SH-SY5Y (cell line): ENCODE results near the gene LYPLA2.

ENCODE experiments used
- GATA2 ChIP-seq: IDR thresholded peaks from 2 replicates; pipeline ENCODE4 v1.6.1; 2011; ENCODE audit warnings: mild to moderate bottlenecking, low read depth, low read length
- GATA3 ChIP-seq: IDR thresholded peaks from 2 replicates; pipeline ENCODE4 v1.6.1; 2011; ENCODE audit warnings: low read depth, mild to moderate bottlenecking, low read length, moderate library complexity

- no peak for TF ChIP-seq GATA2
- TF ChIP-seq GATA3, result no peak
Measured at GRCh38 chr1:23800400-23801337, 9.7 kb downstream of the LYPLA2 start, which contains the start of gene GALE.
